Activated naive CD4-positive, alpha-beta T cell treated with Interleukin-2 at 50 U/mL for 16 hours (primary cell): Measurements from ENCODE around the gene ATF6.

Source experiments
- DNase-seq: peaks from one replicate; pipeline ENCODE4 v3.0.0-alpha.2; 2020

Gene ATF6

GRCh38 chr1:162007466-162007865 lies 241.3 kb downstream of the ATF6 start:
- DNase-seq: no peak

GRCh38 chr1:162008799-162009198 lies 242.7 kb downstream of the ATF6 start:
- DNase-seq: no peak

- DNase-seq: no peak
Observed at GRCh38 chr1:162009501-162010174, 243.5 kb downstream of the ATF6 start.

- DNase-seq: no peak
Observed at GRCh38 chr1:162010175-162010506, 244.0 kb downstream of the ATF6 start.

GRCh38 chr1:162011337-162012012 lies 245.4 kb downstream of the ATF6 start:
- no peak for DNase-seq

- no peak for DNase-seq
Observed at GRCh38 chr1:162013289-162013688, 247.2 kb downstream of the ATF6 start.
